SU-DHL-6 (cell line): Measurements from ENCODE around the gene TIGD4.

Experiments used
- EZH2phosphoT487 ChIP-seq: fragments of 200-600 bp; sonication (generic), shearing (Covaris generic); conservative IDR thresholded peaks from 2 replicates; pipeline ENCODE4 v1.6.1; 2018; ENCODE audit warnings: mild to moderate bottlenecking, antibody characterized with exemption, low read length, moderate library complexity, mixed read lengths
- TF ChIP-seq, protein P1 (sequence below): fragments of 200-600 bp; sonication (generic); IDR thresholded peaks from one replicate; pipeline ENCODE4 v1.5.1; 2017; ENCODE audit warnings: antibody characterized with exemption, mild to moderate bottlenecking, low read length, moderate library complexity; ENCODE audit not compliant: insufficient read depth, poor library complexity, severe bottlenecking

DNA sequence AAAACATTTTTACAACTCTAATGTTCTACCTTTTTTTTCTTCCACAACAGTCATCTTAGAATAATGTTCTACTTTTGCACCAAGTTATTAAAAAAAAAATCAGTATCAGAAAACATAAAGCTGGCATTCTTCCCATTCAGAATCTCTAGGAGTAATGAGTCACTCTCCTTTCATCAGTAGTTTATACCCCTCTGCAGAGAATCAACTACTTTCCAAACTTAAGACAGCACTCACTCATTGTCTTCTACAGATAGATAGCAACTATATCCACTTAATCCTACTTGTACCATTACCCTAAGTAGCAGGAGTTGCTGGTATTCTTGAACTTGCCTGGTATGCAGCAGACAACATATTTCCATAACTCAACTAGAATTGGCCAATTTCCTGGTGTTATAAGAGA is 3.2 kb downstream of the TIGD4 start:
- TF ChIP-seq, protein P1, sequence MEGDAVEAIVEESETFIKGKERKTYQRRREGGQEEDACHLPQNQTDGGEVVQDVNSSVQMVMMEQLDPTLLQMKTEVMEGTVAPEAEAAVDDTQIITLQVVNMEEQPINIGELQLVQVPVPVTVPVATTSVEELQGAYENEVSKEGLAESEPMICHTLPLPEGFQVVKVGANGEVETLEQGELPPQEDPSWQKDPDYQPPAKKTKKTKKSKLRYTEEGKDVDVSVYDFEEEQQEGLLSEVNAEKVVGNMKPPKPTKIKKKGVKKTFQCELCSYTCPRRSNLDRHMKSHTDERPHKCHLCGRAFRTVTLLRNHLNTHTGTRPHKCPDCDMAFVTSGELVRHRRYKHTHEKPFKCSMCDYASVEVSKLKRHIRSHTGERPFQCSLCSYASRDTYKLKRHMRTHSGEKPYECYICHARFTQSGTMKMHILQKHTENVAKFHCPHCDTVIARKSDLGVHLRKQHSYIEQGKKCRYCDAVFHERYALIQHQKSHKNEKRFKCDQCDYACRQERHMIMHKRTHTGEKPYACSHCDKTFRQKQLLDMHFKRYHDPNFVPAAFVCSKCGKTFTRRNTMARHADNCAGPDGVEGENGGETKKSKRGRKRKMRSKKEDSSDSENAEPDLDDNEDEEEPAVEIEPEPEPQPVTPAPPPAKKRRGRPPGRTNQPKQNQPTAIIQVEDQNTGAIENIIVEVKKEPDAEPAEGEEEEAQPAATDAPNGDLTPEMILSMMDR, result no peak
- TF ChIP-seq EZH2phosphoT487, result no peak
